KG1 (cell line): ENCODE measurements around the gene CLSTN2.
"Not testable (repeated sequence)": the region's sequence is repeated elsewhere in the genome, so short reads cannot be mapped to it uniquely, and the experiment has no call there.

ENCODE experiments used
- DNase-seq: peaks from one replicate; lab custom pipeline; 2025; lab: John Stamatoyannopoulos, UW

The CLSTN2 gene

GRCh38 chr3:140423574-140423973, 488.6 kb downstream of the CLSTN2 start:
- DNase-seq, result not testable (repeated sequence)

- no peak for DNase-seq
Measured at GRCh38 chr3:140424211-140424610, 489.2 kb downstream of the CLSTN2 start.

GRCh38 chr3:140424726-140425125, 489.7 kb downstream of the CLSTN2 start:
- no peak for DNase-seq

- no peak for DNase-seq
Measured at GRCh38 chr3:140427786-140428185, 492.8 kb downstream of the CLSTN2 start.

- no peak for DNase-seq
Measured at GRCh38 chr3:140428380-140428779, 493.4 kb downstream of the CLSTN2 start.

GRCh38 chr3:140429791-140430190, 494.8 kb downstream of the CLSTN2 start:
- DNase-seq, result no peak

- no peak for DNase-seq
Measured at GRCh38 chr3:140430494-140430893, 495.5 kb downstream of the CLSTN2 start.

GRCh38 chr3:140432229-140432669, 497.3 kb downstream of the CLSTN2 start:
- DNase-seq, result no peak

- DNase-seq, result no peak
Measured at GRCh38 chr3:140433431-140433830, 498.4 kb downstream of the CLSTN2 start.

- no peak for DNase-seq
Measured at GRCh38 chr3:140434261-140434905, 499.4 kb downstream of the CLSTN2 start.

GRCh38 chr3:140436421-140436820, 501.4 kb downstream of the CLSTN2 start:
- no peak for DNase-seq

- no peak for DNase-seq
Measured at GRCh38 chr3:140438736-140439470, 503.9 kb downstream of the CLSTN2 start.

GRCh38 chr3:140439527-140439926, 504.5 kb downstream of the CLSTN2 start:
- no peak for DNase-seq

GRCh38 chr3:140440446-140440845, 505.5 kb downstream of the CLSTN2 start:
- no peak for DNase-seq

- no peak for DNase-seq
Measured at GRCh38 chr3:140441006-140441405, 506.0 kb downstream of the CLSTN2 start.

GRCh38 chr3:140442621-140443020, 507.6 kb downstream of the CLSTN2 start:
- DNase-seq, result no peak

GRCh38 chr3:140443073-140443472, 508.1 kb downstream of the CLSTN2 start:
- DNase-seq, result no peak

- no peak for DNase-seq
Measured at GRCh38 chr3:140443806-140444205, 508.8 kb downstream of the CLSTN2 start.

- no peak for DNase-seq
Measured at GRCh38 chr3:140446734-140447133, 511.7 kb downstream of the CLSTN2 start.

- no peak for DNase-seq
Measured at GRCh38 chr3:140447136-140447535, 512.2 kb downstream of the CLSTN2 start.

- no peak for DNase-seq
Measured at GRCh38 chr3:140448001-140448400, 513.0 kb downstream of the CLSTN2 start.

GRCh38 chr3:140449413-140450256, 514.6 kb downstream of the CLSTN2 start:
- no peak for DNase-seq

- no peak for DNase-seq
Measured at GRCh38 chr3:140453750-140454149, 518.8 kb downstream of the CLSTN2 start.
